Heart left ventricle (tissue), 13 donors: ENCODE data around the gene ATP2C1.

ENCODE experiments used
- CTCF ChIP-seq, 12 donors: fragments of 200-600 bp; sonication (generic) in 4 of 12; IDR thresholded peaks; one replicate each; pipeline versions ENCODE4 v1.5.0 to v1.8.0; 2018 to 2022; ENCODE audit warnings: antibody characterized with exemption in 12 of 12, mild to moderate bottlenecking in 5 of 12
- POLR2A ChIP-seq, 2 donors: fragments of 450-650 bp; IDR thresholded peaks; one replicate each; pipeline ENCODE4 v1.6.1; 2017; ENCODE audit warnings: antibody characterized with exemption in 2 of 2, mild to moderate bottlenecking in 2 of 2, moderate library complexity in 2 of 2
- donor health status: ischemic (EF 13 %, LVEDD 7.1; RV severe dilation, severe dysfunction).
- donor health status: DM: no; HTN: yes; CAD: no.
- donor health status: DM: no; HTN: no; CAD: no.
- donor health status: ischemic (EF 25% LVEDD 6.9; RV normal size, moderate dysfunction).
- donor health status: ischemic (EF 25% LVEDD 5.7; RV mildly dilated, moderate dysfunction).
- donor health status: ischemic (EF 35%, LVEDD 5.7; RV mildly dilated, moderate dysfunction).
- donor health status: nonischemic (EF 11% LVEDD 7.7; RV severe dilation, severe dysfunction).
- donor health status: DM: yes; HTN: yes; CAD: no.
- donor health status: PGD.
- donor health status: ischemic (EF 29% LVEDD 5.4; RV normal size, mild dysfunction).
- donor health status: nonischemic (EF 23%, LVEDD 6.1; RV moderate dilation, normal function).

- TF ChIP-seq CTCF (IDR thresholded peaks at IDR 0.05) (no peak), POLR2A (IDR thresholded peaks at IDR 0.05) (no peak)
Observed at GRCh38 chr3:130990282-130990681, 96.4 kb downstream of the ATP2C1 start.
